K562 (cell line): ENCODE results near the gene IGF2. TPM values are rescaled to one million over a fixed set of nuclear protein-coding genes. Genes with fewer than 3 reads are reported as not detected.

ENCODE experiments used
- ATAC-seq: fragments of 200-7000 bp; cut with Tn5 transposase; 3 replicates; pipeline ENCODE4 v1.9.1; 2020; ENCODE audit warnings: moderate library complexity
- BruUV-seq: library from RNA; stranded (reverse); fragments of 400-500 nt; replicated peaks from 2 replicates; lab custom pipeline; 2021; lab: Mats Ljungman, UMichigan
- CTCF ChIA-PET: fragments of 300-600 bp; formaldehyde crosslinking; extraction: SDS; loops from one replicate; lab custom pipeline; 2021; ENCODE audit warnings: low intra/inter-chr PET ratio; lab: Yijun Ruan, JAX
- POLR2A ChIA-PET: fragments of 300-600, 350-650 bp; sonication (Branson Sonifier 250); formaldehyde crosslinking; extraction: SDS; loops from one replicate; lab custom pipeline; 2021; ENCODE audit warnings: antibody characterized with exemption, inconsistent platforms; lab: Yijun Ruan, JAX
- DNase-seq, 4 experiments: peaks; one replicate each; pipeline versions ENCODE4 v3.0.0 to v3.0.0-alpha.2; 2011 to 2018; ENCODE audit warnings: low spot score in 3 of 4, mixed read lengths in 3 of 4; ENCODE audit errors: extremely low read depth in 1 of 4
- FAIRE-seq: peaks from 2 replicates; lab custom pipeline; 2011; peaks lifted over from hg19 to GRCh38; lab: Jason Lieb, UNC
- H2AFZ ChIP-seq: 2 replicates; pipeline ENCODE4 v1.6.0; 2011; ENCODE audit warnings: low read depth, low read length, control low read depth, inconsistent platforms
- H3K27ac ChIP-seq: fragments of 200-600 bp; 3 replicates; pipeline ENCODE4 v1.8.0; 2011; ENCODE audit warnings: low read depth, mild to moderate bottlenecking, control low read depth, inconsistent platforms, low read length, moderate library complexity, mixed read lengths; ENCODE audit errors: extremely low read depth
- H3K27me3 ChIP-seq, 2 experiments: fragments of 300-600 bp in 1 of 2; 2 replicates in 1 of 2; 3 replicates in 1 of 2; pipeline versions ENCODE4 v1.6.0 to v1.8.0; 2011; ENCODE audit warnings: inconsistent platforms in 2 of 2, low read length in 2 of 2, mild to moderate bottlenecking in 1 of 2, mixed read lengths in 1 of 2, moderate library complexity in 1 of 2; ENCODE audit not compliant: control insufficient read depth in 2 of 2, insufficient read depth in 2 of 2
- H3K36me3 ChIP-seq: fragments of 300-600 bp; 3 replicates; pipeline ENCODE4 v1.8.0; 2011; ENCODE audit warnings: mild to moderate bottlenecking, low read length, inconsistent platforms; ENCODE audit not compliant: control insufficient read depth, insufficient read depth
- H3K4me1 ChIP-seq, 2 experiments: fragments of 200-600 bp in 1 of 2; replicated peaks in 1 of 2; 2 replicates in 1 of 2; 3 replicates in 1 of 2; pipeline versions ENCODE4 v1.5.1 to v1.8.0; 2011; ENCODE audit warnings: inconsistent platforms in 2 of 2, low read length in 2 of 2, mild to moderate bottlenecking in 1 of 2, mixed read lengths in 1 of 2, moderate library complexity in 1 of 2; ENCODE audit not compliant: control insufficient read depth in 2 of 2, insufficient read depth in 2 of 2
- H3K4me2 ChIP-seq: 2 replicates; pipeline ENCODE4 v1.6.1; 2011; ENCODE audit warnings: low read length, control low read depth, inconsistent platforms, mixed read lengths; ENCODE audit not compliant: insufficient read depth
- H3K4me3 ChIP-seq: fragments of 200-600 bp; sonication (generic), shearing (Covaris generic); 2 replicates; pipeline ENCODE4 v1.5.1; 2016; ENCODE audit warnings: control low read depth, inconsistent platforms
- H3K79me2 ChIP-seq: fragments of 200-600 bp; 3 replicates; pipeline ENCODE4 v1.8.0; 2011; ENCODE audit warnings: low read length, inconsistent platforms; ENCODE audit not compliant: control insufficient read depth, insufficient read depth
- H3K9ac ChIP-seq, 2 experiments: 2 replicates each; pipeline versions ENCODE4 v1.6.0 to v1.6.1; 2011; ENCODE audit warnings: low read depth in 2 of 2, low read length in 2 of 2, control low read depth in 1 of 2, inconsistent platforms in 1 of 2, mild to moderate bottlenecking in 1 of 2, mixed read lengths in 1 of 2; ENCODE audit not compliant: insufficient read depth in 1 of 2
- H3K9me1 ChIP-seq: one replicate; pipeline ENCODE4 v1.6.0; 2011; ENCODE audit warnings: inconsistent platforms, mild to moderate bottlenecking, low read length, moderate library complexity; ENCODE audit not compliant: control insufficient read depth, insufficient read depth
- H3K9me3 ChIP-seq: replicated peaks from 2 replicates; pipeline ENCODE4 v1.5.1; 2011; ENCODE audit warnings: low read depth, low read length, inconsistent platforms; ENCODE audit not compliant: control insufficient read depth, insufficient read depth
- H4K20me1 ChIP-seq: replicated peaks from 2 replicates; pipeline ENCODE4 v1.6.1; 2011; ENCODE audit warnings: low read length, inconsistent platforms, mixed read lengths; ENCODE audit not compliant: control insufficient read depth, insufficient read depth
- EWSR1 ChIP-seq: fragments of 450-650 bp; IDR thresholded peaks from 2 replicates; pipeline ENCODE4 v1.6.1; 2018; ENCODE audit warnings: borderline replicate concordance, mild to moderate bottlenecking, low read depth, moderate library complexity; ENCODE audit not compliant: partially characterized antibody
- GABPB2 ChIP-seq: fragments of 250-450 bp; sonication (Bioruptor Pico); conservative IDR thresholded peaks from 2 replicates; pipeline ENCODE4 v1.5.1; 2021; ENCODE audit warnings: mild to moderate bottlenecking
- HDAC8 ChIP-seq: fragments of 450-650 bp; IDR thresholded peaks from 2 replicates; pipeline ENCODE4 v1.6.1; 2016; ENCODE audit warnings: mild to moderate bottlenecking, missing genetic modification characterization, moderate library complexity, missing compliant biosample characterization
- SMAD2 ChIP-seq: fragments of 150-350 bp; IDR thresholded peaks from 2 replicates; pipeline ENCODE4 v1.6.1; 2014; ENCODE audit warnings: low read depth, mild to moderate bottlenecking, low read length
- TGIF2 ChIP-seq: sonication (generic); formaldehyde crosslinking; IDR thresholded peaks from 2 replicates; pipeline ENCODE4 v1.8.1; 2022; ENCODE audit warnings: mild to moderate bottlenecking, missing genetic modification reagents, moderate library complexity
- ZKSCAN3 ChIP-seq: fragments of 250-450 bp; sonication (Bioruptor Pico); IDR thresholded peaks from 2 replicates; pipeline ENCODE4 v1.4.0; 2020
- WGBS: fragments of 100-300 bp; shearing (Covaris generic); methylation state at CpG from one replicate; pipeline ENCODE4 v1.1.6; 2016; ENCODE audit warnings: low coverage, mixed read lengths; ENCODE audit not compliant: insufficient coverage; ENCODE audit errors: missing lambda C conversion rate; 5-methylcytosine and 5-hydroxymethylcytosine counted together
- in situ Hi-C: fragments of 300-500 bp; cut with MboI; formaldehyde crosslinking; loops from 4 replicates; pipeline ENCODE4 v1.15.0; 2018; ENCODE audit warnings: inconsistent platforms, mixed read lengths
- intact Hi-C: fragments of 100-400 bp; cut with micrococcal nuclease; formaldehyde crosslinking; loops from 2 replicates; pipeline ENCODE4 v1.14.2; 2022
- polyA plus RNA-seq, 8 experiments: library from polyadenylated mRNA; depleted of rRNA in 4 of 8; stranded (reverse) in 5 of 8; unstranded in 3 of 8; fragments of >200 nt; fragmentation: Nextera tagmentation in 2 of 8; fragmentation: Illumina TruSeq in 1 of 8; extraction: Ambion mirVana in 2 of 8; extraction: Trizol in 1 of 8; gene quantifications; 2 replicates each; pipeline versions ENCODE4 v1.2.1 to v1.2.3, GENCODE V29; 2011 to 2014; ENCODE audit warnings: inconsistent platforms in 1 of 8, missing spikeins in 1 of 8
- total RNA-seq, 7 experiments: library from RNA; depleted of rRNA in 6 of 7; stranded (reverse); fragments of >200 nt in 6 of 7; fragmentation: Illumina TruSeq in 2 of 7; extraction: Trizol in 2 of 7; gene quantifications; 2 replicates each; pipeline versions ENCODE4 v1.2.1 to v1.2.3, GENCODE V29; 2011 to 2021; ENCODE audit warnings: low replicate concordance in 1 of 7
- TF ChIP-seq, protein P1 (sequence below): sonication (generic); formaldehyde crosslinking; IDR thresholded peaks from 2 replicates; pipeline ENCODE4 v1.8.0; 2022; ENCODE audit warnings: mild to moderate bottlenecking, missing genetic modification reagents

IGF2 gene
- total and polyA plus RNA-seq, 9 of the 15 experiments (the other 6 are each of a cell fraction or from before 2014, with no cell fraction given), result 0.16 TPM; not detected in 8

DNA sequence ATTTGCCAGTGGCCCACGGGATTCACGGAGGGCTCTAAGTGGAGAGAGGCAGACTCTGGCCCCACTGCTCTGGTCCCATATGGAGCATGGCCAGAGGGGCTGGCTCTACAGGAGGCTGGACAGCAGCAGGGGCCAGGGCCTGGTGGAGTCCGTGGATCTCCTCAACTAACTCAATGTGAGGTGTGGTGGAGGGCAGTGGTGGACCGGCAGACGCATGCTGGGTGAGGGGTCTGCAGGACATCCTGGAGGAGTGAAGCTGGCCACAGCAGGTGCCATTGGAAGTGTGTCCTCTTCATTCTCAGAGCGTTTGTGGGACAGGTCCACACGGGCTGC, 15.6 kb downstream of the IGF2 start:
- H3K9ac ChIP-seq, result no peak overlapping the region
- no peak for DNase-seq
- H3K4me2 ChIP-seq, result no peak overlapping the region
- H3K27me3 ChIP-seq, result peaks cover 0 to 12% of the 10 kb centered on the region in 2 experiments; a peak in 3 of 5 replicates
- no peak; the same call in 2 of the 3 replicates for ATAC-seq
- ChIA-PET CTCF (no interaction called here), POLR2A (interaction anchor here (0.5 to 1.2 kb wide), 2 partner anchors 10 to 333 kb away, joined by 3 read pairs; no protein-coding TSS in a partner anchor)
- no peak overlapping the region for H3K27ac ChIP-seq
- no peaks in the 10 kb centered on the region for H4K20me1 ChIP-seq
- H3K79me2 ChIP-seq, result no peaks in the 10 kb centered on the region
- no peaks in the 10 kb centered on the region for H3K9me3 ChIP-seq
- no peak for FAIRE-seq
- intact Hi-C loops, result no loop called here
- 0% methylated on average over 5 of the region's 7 CpGs for WGBS
- no peaks in the 10 kb centered on the region for H3K4me1 ChIP-seq
- no TSS peak for BruUV-seq
- H3K36me3 ChIP-seq, result no peaks in the 10 kb centered on the region
- TF ChIP-seq, protein P1, sequence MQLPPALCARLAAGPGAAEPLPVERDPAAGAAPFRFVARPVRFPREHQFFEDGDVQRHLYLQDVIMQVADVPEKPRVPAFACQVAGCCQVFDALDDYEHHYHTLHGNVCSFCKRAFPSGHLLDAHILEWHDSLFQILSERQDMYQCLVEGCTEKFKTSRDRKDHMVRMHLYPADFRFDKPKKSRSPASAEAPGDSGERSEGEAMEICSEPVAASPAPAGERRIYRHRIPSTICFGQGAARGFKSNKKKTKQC (CRISPR knock-in tag), result no peak
- TF ChIP-seq TGIF2 (CRISPR knock-in tag) (no peak), GABPB2 (CRISPR knock-in tag) (no peak), EWSR1 (no peak), SMAD2 (no peak), ZKSCAN3 (no peak), HDAC8 (tag) (no peak)
- H3K4me3 ChIP-seq, result no peak overlapping the region
- in situ Hi-C loops, result no loop called here
- H3K9me1 ChIP-seq, result no peaks in the 10 kb centered on the region
- H2AFZ ChIP-seq, result no peak overlapping the region
